HepG2 (cell line): ENCODE measurements around the gene NDOR1. TPM values are rescaled to one million over a fixed set of nuclear protein-coding genes. Genes with fewer than 3 reads are reported as not detected.

ENCODE experiments used
- AGO2 ChIP-seq: fragments of 200-400 bp; formaldehyde crosslinking; optimal IDR thresholded peaks from 2 replicates; pipeline ENCODE3; 2017; ENCODE audit warnings: mild to moderate bottlenecking, low read depth, low read length, moderate library complexity
- BATF2 ChIP-seq: sonication (generic); formaldehyde crosslinking; IDR thresholded peaks from 2 replicates; pipeline ENCODE4 v1.8.0; 2022; ENCODE audit warnings: mild to moderate bottlenecking, missing genetic modification reagents, moderate library complexity
- MAZ ChIP-seq, 2 experiments: sonication (generic) in 1 of 2; formaldehyde crosslinking in 1 of 2; IDR thresholded peaks; 2 replicates each; pipeline versions ENCODE4 v1.5.0 to v1.6.1; 2012 to 2020; ENCODE audit warnings: low read depth in 2 of 2, mild to moderate bottlenecking in 2 of 2, borderline replicate concordance in 1 of 2, improper control_type of control experiment in 1 of 2, low read length in 1 of 2, missing genetic modification reagents in 1 of 2, moderate library complexity in 1 of 2
- MED13 ChIP-seq: sonication (generic); formaldehyde crosslinking; IDR thresholded peaks from 2 replicates; pipeline ENCODE4 v1.5.0; 2020; ENCODE audit warnings: missing genetic modification reagents
- NFATC3 ChIP-seq: sonication (generic); formaldehyde crosslinking; IDR thresholded peaks from 2 replicates; pipeline ENCODE4 v1.5.1; 2020; ENCODE audit warnings: mild to moderate bottlenecking, missing genetic modification reagents
- NR1H2 ChIP-seq: sonication (generic); formaldehyde crosslinking; IDR thresholded peaks from 2 replicates; pipeline ENCODE4 v1.8.1; 2022; ENCODE audit warnings: low read depth, missing genetic modification reagents, borderline replicate concordance
- REL ChIP-seq: sonication (generic); formaldehyde crosslinking; conservative IDR thresholded peaks from 2 replicates; pipeline ENCODE4 v1.8.0; 2022; ENCODE audit warnings: mild to moderate bottlenecking, missing genetic modification reagents, moderate library complexity
- SAFB2 ChIP-seq: sonication (generic); formaldehyde crosslinking; IDR thresholded peaks from 2 replicates; pipeline ENCODE4 v1.5.1; 2020; ENCODE audit warnings: missing genetic modification reagents, low read depth, mild to moderate bottlenecking, borderline replicate concordance
- SNAI1 ChIP-seq: sonication (generic); formaldehyde crosslinking; IDR thresholded peaks from 2 replicates; pipeline ENCODE4 v1.5.0; 2020; ENCODE audit warnings: mild to moderate bottlenecking, missing genetic modification reagents, borderline replicate concordance
- TERF1 ChIP-seq: sonication (generic); formaldehyde crosslinking; IDR thresholded peaks from 2 replicates; pipeline ENCODE4 v1.8.0; 2022; ENCODE audit warnings: mild to moderate bottlenecking, missing genetic modification reagents, moderate library complexity
- ZC3H13 ChIP-seq: sonication (generic); formaldehyde crosslinking; IDR thresholded peaks from 2 replicates; pipeline ENCODE4 v1.8.1; 2023; ENCODE audit warnings: mild to moderate bottlenecking, missing genetic modification reagents, moderate library complexity
- ZNF317 ChIP-seq: sonication (generic); formaldehyde crosslinking; IDR thresholded peaks from 2 replicates; pipeline ENCODE4 v1.5.0; 2020; ENCODE audit warnings: mild to moderate bottlenecking, missing genetic modification reagents
- ZNF407 ChIP-seq: sonication (generic); formaldehyde crosslinking; IDR thresholded peaks from one replicate; pipeline ENCODE4 v1.5.1; 2020; ENCODE audit warnings: mild to moderate bottlenecking, missing genetic modification reagents; ENCODE audit errors: not compliant biosample characterization
- ZNF44 ChIP-seq: sonication (generic); formaldehyde crosslinking; IDR thresholded peaks from 2 replicates; pipeline ENCODE4 v1.5.1; 2020; ENCODE audit warnings: mild to moderate bottlenecking, missing genetic modification reagents
- ZNF446 ChIP-seq: sonication (generic); formaldehyde crosslinking; IDR thresholded peaks from 2 replicates; pipeline ENCODE4 v1.5.0; 2020; ENCODE audit warnings: mild to moderate bottlenecking, missing genetic modification reagents
- ZNF761 ChIP-seq: sonication (generic); formaldehyde crosslinking; conservative IDR thresholded peaks from 2 replicates; pipeline ENCODE4 v1.4.0; 2020; ENCODE audit warnings: mild to moderate bottlenecking, missing genetic modification reagents
- ZNF780A ChIP-seq: sonication (generic); formaldehyde crosslinking; IDR thresholded peaks from 2 replicates; pipeline ENCODE4 v1.8.0; 2022; ENCODE audit warnings: mild to moderate bottlenecking, missing genetic modification reagents, moderate library complexity
- polyA plus RNA-seq, 8 experiments: library from polyadenylated mRNA; depleted of rRNA in 3 of 8; stranded (reverse) in 7 of 8; unstranded in 1 of 8; fragments of >200 nt; fragmentation: Illumina TruSeq in 4 of 8; extraction: Trizol in 4 of 8; gene quantifications; 2 replicates each; pipeline versions ENCODE4 v1.2.1 to v1.2.3, GENCODE V29; 2011 to 2016; ENCODE audit warnings: low read depth in 4 of 8, missing spikeins in 1 of 8, mixed read lengths in 1 of 8; ENCODE audit not compliant: insufficient read depth in 1 of 8
- total RNA-seq, 5 experiments: library from RNA; depleted of rRNA; stranded (reverse); fragments of >200 nt; fragmentation: Illumina TruSeq; extraction: Trizol; gene quantifications; 2 replicates each; pipeline ENCODE4 v1.2.3, GENCODE V29; 2016; ENCODE audit warnings: low read depth in 1 of 5

NDOR1 gene
- total and polyA plus RNA-seq, 2 of the 13 experiments (the other 11 are each of a cell fraction or from before 2014, with no cell fraction given) = 3.6 to 8.7 TPM

- TF ChIP-seq SNAI1 (CRISPR knock-in tag) = 0 out of 2 replicates have a peak, but pooled peaks have one; percentile 26
- TF ChIP-seq ZNF317 (CRISPR knock-in tag) = 0 out of 2 replicates have a peak, but pooled peaks have one; percentile 1
- 0 out of 2 replicates have a peak, but pooled peaks have one; percentile 36 for TF ChIP-seq ZNF780A
- 0 out of 2 replicates have a peak, but pooled peaks have one; percentile 46 for TF ChIP-seq REL (CRISPR knock-in tag)
- no peak for TF ChIP-seq AGO2
- peak; percentile 37; the same call in 1 of the 2 replicates for TF ChIP-seq BATF2 (CRISPR knock-in tag)
- TF ChIP-seq NR1H2 (CRISPR knock-in tag) = 0 out of 2 replicates have a peak, but pooled peaks have one; percentile 67
- TF ChIP-seq MED13 (CRISPR knock-in tag) = no peak
- 0 out of 2 replicates have a peak, but pooled peaks have one; percentile 48 for TF ChIP-seq NFATC3
- peak; percentile 64; the same call in 1 of the 2 replicates for TF ChIP-seq SAFB2 (CRISPR knock-in tag)
- 0 out of 2 replicates have a peak, but pooled peaks have one; percentile 96 for TF ChIP-seq ZNF44 (CRISPR knock-in tag)
- peak; percentile 32; the same call in 1 of the 2 replicates for TF ChIP-seq TERF1 (CRISPR knock-in tag)
- TF ChIP-seq MAZ (IDR thresholded peaks at IDR 0.05; ENCODE audit: borderline replicate concordance, low read depth, low read length) = no peak
- no peak for TF ChIP-seq MAZ (CRISPR knock-in tag; IDR thresholded peaks at IDR 0.05; ENCODE audit: low read depth)
- peak; percentile 30 for TF ChIP-seq ZNF407 (CRISPR knock-in tag)
- TF ChIP-seq ZNF761 (CRISPR knock-in tag) = no peak
- TF ChIP-seq ZNF446 (CRISPR knock-in tag) = 0 out of 2 replicates have a peak, but pooled peaks have one; percentile 0
- TF ChIP-seq ZC3H13 (CRISPR knock-in tag) = 0 out of 2 replicates have a peak, but pooled peaks have one; percentile 4
These were observed 17.4 kb upstream of the NDOR1 start (continued) for GRCh38 chr9:137188086-137188489.
